HL-60 (cell line): ENCODE measurements around the gene LTA4H.

Experiments
- GABPA ChIP-seq: IDR thresholded peaks from 2 replicates; pipeline ENCODE4 v1.6.1; 2012; ENCODE audit warnings: low read depth
- POLR2AphosphoS5 ChIP-seq: IDR thresholded peaks from 2 replicates; pipeline ENCODE4 v1.6.1; 2012; ENCODE audit warnings: low read depth
- TF ChIP-seq, protein P1 (sequence below): IDR thresholded peaks from one replicate; pipeline ENCODE4 v1.5.1; 2011; ENCODE audit warnings: low read length, control low read depth, inconsistent platforms; ENCODE audit not compliant: insufficient read depth

DNA sequence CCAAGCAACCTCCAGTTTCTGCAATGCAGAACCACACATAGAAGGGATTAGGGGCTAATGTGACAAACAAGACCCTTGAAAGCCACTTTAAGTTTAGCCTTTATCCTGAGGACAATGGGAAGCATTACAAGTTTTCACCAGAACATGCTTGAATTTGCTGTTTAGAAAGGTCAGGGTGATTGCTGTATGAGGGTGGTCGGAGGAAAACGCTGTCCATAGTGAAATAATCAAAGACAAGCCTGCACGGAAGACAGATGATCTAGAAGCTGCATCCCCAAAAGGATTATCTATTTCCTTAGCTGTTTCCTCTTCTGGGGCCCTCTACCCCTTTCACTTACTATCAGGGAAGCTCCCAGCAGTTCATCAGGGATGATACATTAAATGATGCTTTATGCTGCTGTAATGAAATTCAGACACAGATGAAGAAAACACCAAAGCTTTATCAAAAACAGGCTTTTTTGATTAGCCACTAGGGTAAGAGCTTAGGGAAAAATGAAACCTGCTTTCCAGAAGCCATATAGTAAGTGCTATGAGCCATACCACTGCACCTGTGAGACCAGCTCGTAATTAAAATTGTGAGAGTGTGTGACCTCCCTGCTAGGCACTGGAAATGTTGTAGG lies 45.8 kb downstream of the LTA4H start:
- TF ChIP-seq GABPA (no peak), POLR2AphosphoS5 (no peak)
- TF ChIP-seq, protein P1, sequence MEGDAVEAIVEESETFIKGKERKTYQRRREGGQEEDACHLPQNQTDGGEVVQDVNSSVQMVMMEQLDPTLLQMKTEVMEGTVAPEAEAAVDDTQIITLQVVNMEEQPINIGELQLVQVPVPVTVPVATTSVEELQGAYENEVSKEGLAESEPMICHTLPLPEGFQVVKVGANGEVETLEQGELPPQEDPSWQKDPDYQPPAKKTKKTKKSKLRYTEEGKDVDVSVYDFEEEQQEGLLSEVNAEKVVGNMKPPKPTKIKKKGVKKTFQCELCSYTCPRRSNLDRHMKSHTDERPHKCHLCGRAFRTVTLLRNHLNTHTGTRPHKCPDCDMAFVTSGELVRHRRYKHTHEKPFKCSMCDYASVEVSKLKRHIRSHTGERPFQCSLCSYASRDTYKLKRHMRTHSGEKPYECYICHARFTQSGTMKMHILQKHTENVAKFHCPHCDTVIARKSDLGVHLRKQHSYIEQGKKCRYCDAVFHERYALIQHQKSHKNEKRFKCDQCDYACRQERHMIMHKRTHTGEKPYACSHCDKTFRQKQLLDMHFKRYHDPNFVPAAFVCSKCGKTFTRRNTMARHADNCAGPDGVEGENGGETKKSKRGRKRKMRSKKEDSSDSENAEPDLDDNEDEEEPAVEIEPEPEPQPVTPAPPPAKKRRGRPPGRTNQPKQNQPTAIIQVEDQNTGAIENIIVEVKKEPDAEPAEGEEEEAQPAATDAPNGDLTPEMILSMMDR: no peak
